Testis (tissue), 2 donors: Measurements from ENCODE around the gene OR2J3.
"Not testable (repeated sequence)": the region's sequence is repeated elsewhere in the genome, so short reads cannot be mapped to it uniquely, and the experiment has no call there.

Source experiments
- POLR2A ChIP-seq: fragments of 450-650 bp; IDR thresholded peaks from one replicate; pipeline ENCODE4 v1.6.1; 2017; ENCODE audit warnings: antibody characterized with exemption, mild to moderate bottlenecking, moderate library complexity
- TF ChIP-seq, protein P1 (sequence below), 3 experiments: fragments of 450-650 bp in 2 of 3; fragments of 200-600 bp in 1 of 3; sonication (generic) in 1 of 3; IDR thresholded peaks; one replicate each; pipeline ENCODE4 v1.5.1; 2016 to 2019; ENCODE audit warnings: antibody characterized with exemption in 3 of 3, mild to moderate bottlenecking in 2 of 3, moderate library complexity in 1 of 3

DNA sequence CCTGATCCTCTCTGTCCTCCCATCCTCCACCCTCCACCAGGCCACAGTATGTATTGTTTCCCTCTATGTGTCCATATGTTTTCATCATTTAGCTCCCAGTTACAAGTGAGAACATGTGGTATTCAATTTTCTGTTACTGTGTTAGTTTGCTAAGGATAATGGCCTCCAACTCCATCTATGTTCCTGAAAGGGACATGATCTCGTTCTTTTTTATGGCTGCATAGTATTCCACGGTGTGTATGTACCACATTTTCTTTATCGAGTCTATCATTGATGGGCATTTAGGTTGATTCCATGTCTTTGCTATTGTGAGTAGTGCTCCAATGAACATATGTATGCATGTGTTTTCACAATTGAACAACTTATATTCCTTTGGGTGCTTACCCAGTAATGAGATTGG lies 41.6 kb downstream of the OR2J3 start:
- not testable (repeated sequence) for TF ChIP-seq POLR2A
- TF ChIP-seq, protein P1, sequence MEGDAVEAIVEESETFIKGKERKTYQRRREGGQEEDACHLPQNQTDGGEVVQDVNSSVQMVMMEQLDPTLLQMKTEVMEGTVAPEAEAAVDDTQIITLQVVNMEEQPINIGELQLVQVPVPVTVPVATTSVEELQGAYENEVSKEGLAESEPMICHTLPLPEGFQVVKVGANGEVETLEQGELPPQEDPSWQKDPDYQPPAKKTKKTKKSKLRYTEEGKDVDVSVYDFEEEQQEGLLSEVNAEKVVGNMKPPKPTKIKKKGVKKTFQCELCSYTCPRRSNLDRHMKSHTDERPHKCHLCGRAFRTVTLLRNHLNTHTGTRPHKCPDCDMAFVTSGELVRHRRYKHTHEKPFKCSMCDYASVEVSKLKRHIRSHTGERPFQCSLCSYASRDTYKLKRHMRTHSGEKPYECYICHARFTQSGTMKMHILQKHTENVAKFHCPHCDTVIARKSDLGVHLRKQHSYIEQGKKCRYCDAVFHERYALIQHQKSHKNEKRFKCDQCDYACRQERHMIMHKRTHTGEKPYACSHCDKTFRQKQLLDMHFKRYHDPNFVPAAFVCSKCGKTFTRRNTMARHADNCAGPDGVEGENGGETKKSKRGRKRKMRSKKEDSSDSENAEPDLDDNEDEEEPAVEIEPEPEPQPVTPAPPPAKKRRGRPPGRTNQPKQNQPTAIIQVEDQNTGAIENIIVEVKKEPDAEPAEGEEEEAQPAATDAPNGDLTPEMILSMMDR (IDR thresholded peaks at IDR 0.05) = not testable (repeated sequence)
